MCF 10A (cell line): Measurements from ENCODE around the gene HS2ST1. TPM values are rescaled to one million over a fixed set of nuclear protein-coding genes. Genes with fewer than 3 reads are reported as not detected.
A peak's percentile ranks its signal among the peaks of the same experiment; 100 is the strongest.

Experiments
- BruUV-seq: library from RNA; stranded (reverse); fragments of 400-500 nt; replicated peaks from 2 replicates; lab custom pipeline; 2021; lab: Mats Ljungman, UMichigan
- CTCF ChIA-PET: fragments of 300-600 bp; sonication (Branson Sonifier 250); formaldehyde crosslinking; extraction: SDS; loops from one replicate; lab custom pipeline; 2021; ENCODE audit warnings: antibody characterized with exemption, inconsistent platforms; lab: Yijun Ruan, JAX
- POLR2A ChIA-PET: fragments of 300-600, 350-650 bp; sonication (Branson Sonifier 250); formaldehyde crosslinking; extraction: SDS; loops from one replicate; lab custom pipeline; 2020; ENCODE audit warnings: antibody characterized with exemption, inconsistent platforms; lab: Yijun Ruan, JAX
- DNase-seq: peaks from one replicate; pipeline ENCODE4 v3.0.0-alpha.2; 2018; ENCODE audit not compliant: unreplicated experiment
- H3K27ac Mint-ChIP-seq: one replicate; pipeline ENCODE4 v1.8.0; 2022; ENCODE audit warnings: mild to moderate bottlenecking, low read depth, mixed read lengths; ENCODE audit not compliant: unreplicated experiment
- H3K27me3 Mint-ChIP-seq: one replicate; pipeline ENCODE4 v1.8.0; 2022; ENCODE audit warnings: mixed read lengths; ENCODE audit not compliant: insufficient read depth, unreplicated experiment
- H3K36me3 Mint-ChIP-seq: one replicate; pipeline ENCODE4 v1.8.0; 2022; ENCODE audit warnings: mild to moderate bottlenecking, moderate library complexity, mixed read lengths; ENCODE audit not compliant: insufficient read depth, unreplicated experiment
- H3K4me1 Mint-ChIP-seq: one replicate; pipeline ENCODE4 v1.8.0; 2022; ENCODE audit warnings: mixed read lengths; ENCODE audit not compliant: insufficient read depth, unreplicated experiment
- H3K4me3 Mint-ChIP-seq: one replicate; pipeline ENCODE4 v1.8.0; 2022; ENCODE audit warnings: mild to moderate bottlenecking, moderate library complexity, mixed read lengths; ENCODE audit not compliant: unreplicated experiment
- H3K9me3 Mint-ChIP-seq: one replicate; pipeline ENCODE4 v1.8.0; 2022; ENCODE audit warnings: mixed read lengths; ENCODE audit not compliant: unreplicated experiment
- CTCF ChIP-seq: fragments of 200-600 bp; IDR thresholded peaks from one replicate; pipeline ENCODE4 v1.8.0; 2022; ENCODE audit warnings: antibody characterized with exemption, mild to moderate bottlenecking; ENCODE audit not compliant: unreplicated experiment
- intact Hi-C: fragments of 100-400 bp; cut with micrococcal nuclease; formaldehyde crosslinking; loops from 2 replicates; pipeline ENCODE4 v1.14.1; 2022
- total RNA-seq: library from RNA; stranded (reverse); gene quantifications from 2 replicates; pipeline ENCODE4 v1.2.3, GENCODE V29; 2022

HS2ST1 gene
- total RNA-seq, 1 experiment from 2014 or later, result 20.4 TPM

- no peaks in the 10 kb centered on the region for H3K9me3 Mint-ChIP-seq
- H3K4me1 Mint-ChIP-seq, result peaks cover 30% of the 10 kb centered on the region
- BruUV-seq, result no TSS peak
- intact Hi-C loops, result no loop called here
- ChIA-PET POLR2A (interaction anchor here (1.1 kb wide), 1 partner anchor 10 kb away, joined by 6 read pairs; no protein-coding TSS in a partner anchor), CTCF (interaction anchor here (0.8 to 0.9 kb wide), 3 partner anchors 14 to 33 kb away, joined by 3 to 4 read pairs (median 3); no protein-coding TSS in a partner anchor)
- H3K27ac Mint-ChIP-seq, result no peak overlapping the region
- peak; percentile 13 for DNase-seq
- H3K4me3 Mint-ChIP-seq, result no peak overlapping the region
- no peaks in the 10 kb centered on the region for H3K27me3 Mint-ChIP-seq
- no peaks in the 10 kb centered on the region for H3K36me3 Mint-ChIP-seq
- TF ChIP-seq CTCF, result no peak
These were observed 203.4 kb downstream of the HS2ST1 start for GRCh38 chr1:87117761-87118368.

- Mint-ChIP-seq H3K27me3 (no peaks in the 10 kb centered on the region), H3K27ac (no peak overlapping the region), H3K9me3 (no peaks in the 10 kb centered on the region), H3K36me3 (no peaks in the 10 kb centered on the region), H3K4me1 (peaks cover 30% of the 10 kb centered on the region), H3K4me3 (no peak overlapping the region)
- intact Hi-C loops, result no loop called here
- no peak for DNase-seq
- ChIA-PET CTCF (interaction anchor here (1.0 kb wide), 1 partner anchor 11 kb away, joined by 4 read pairs; no protein-coding TSS in a partner anchor), POLR2A (no interaction called here)
- no TSS peak for BruUV-seq
- no peak for TF ChIP-seq CTCF
These were observed 205.2 kb downstream of the HS2ST1 start for GRCh38 chr1:87119541-87120140.

- TF ChIP-seq CTCF, result peak; percentile 8
- H3K27ac Mint-ChIP-seq, result no peak overlapping the region
- CTCF ChIA-PET, result interaction anchor here (0.7 to 1.2 kb wide), 3 partner anchors 10 to 367 kb away, joined by 3 to 5 read pairs (median 4); no protein-coding TSS in a partner anchor
These were observed 206.3 kb downstream of the HS2ST1 start for GRCh38 chr1:87120779-87121178.

GRCh38 chr1:87121711-87122163, 207.3 kb downstream of the HS2ST1 start:
- ChIA-PET POLR2A (no interaction called here), CTCF (interaction anchor here (0.7 to 1.2 kb wide), 3 partner anchors 172 to 366 kb away, joined by 3 to 5 read pairs (median 3); no protein-coding TSS in a partner anchor)
- BruUV-seq, result no TSS peak
- H3K4me1 Mint-ChIP-seq, result peaks cover 11% of the 10 kb centered on the region
- intact Hi-C loops, result no loop called here
- H3K36me3 Mint-ChIP-seq, result no peaks in the 10 kb centered on the region
- no peak overlapping the region for H3K27ac Mint-ChIP-seq
- H3K9me3 Mint-ChIP-seq, result no peaks in the 10 kb centered on the region
- DNase-seq, result no peak
- TF ChIP-seq CTCF, result no peak
- no peaks in the 10 kb centered on the region for H3K27me3 Mint-ChIP-seq
- H3K4me3 Mint-ChIP-seq, result no peak overlapping the region

More at GRCh38 chr1:87120779-87121178, 206.3 kb downstream of the HS2ST1 start:
- H3K4me1 Mint-ChIP-seq, result peaks cover 21% of the 10 kb centered on the region
- no TSS peak for BruUV-seq
- intact Hi-C loops, result no loop called here
- no peaks in the 10 kb centered on the region for H3K9me3 Mint-ChIP-seq
- H3K4me3 Mint-ChIP-seq, result no peak overlapping the region
- H3K36me3 Mint-ChIP-seq, result no peaks in the 10 kb centered on the region
- POLR2A ChIA-PET, result no interaction called here
- H3K27me3 Mint-ChIP-seq, result no peaks in the 10 kb centered on the region
- DNase-seq, result no peak
